NT2/D1 (cell line): ENCODE measurements around the gene VRK3.

ENCODE experiments used
- YY1 ChIP-seq: IDR thresholded peaks from 2 replicates; pipeline ENCODE4 v1.6.1; 2011; ENCODE audit not compliant: insufficient read length, insufficient read depth
- ZNF274 ChIP-seq: IDR thresholded peaks from 2 replicates; pipeline ENCODE4 v1.6.1; 2011; ENCODE audit warnings: mild to moderate bottlenecking, low read depth, low read length

DNA sequence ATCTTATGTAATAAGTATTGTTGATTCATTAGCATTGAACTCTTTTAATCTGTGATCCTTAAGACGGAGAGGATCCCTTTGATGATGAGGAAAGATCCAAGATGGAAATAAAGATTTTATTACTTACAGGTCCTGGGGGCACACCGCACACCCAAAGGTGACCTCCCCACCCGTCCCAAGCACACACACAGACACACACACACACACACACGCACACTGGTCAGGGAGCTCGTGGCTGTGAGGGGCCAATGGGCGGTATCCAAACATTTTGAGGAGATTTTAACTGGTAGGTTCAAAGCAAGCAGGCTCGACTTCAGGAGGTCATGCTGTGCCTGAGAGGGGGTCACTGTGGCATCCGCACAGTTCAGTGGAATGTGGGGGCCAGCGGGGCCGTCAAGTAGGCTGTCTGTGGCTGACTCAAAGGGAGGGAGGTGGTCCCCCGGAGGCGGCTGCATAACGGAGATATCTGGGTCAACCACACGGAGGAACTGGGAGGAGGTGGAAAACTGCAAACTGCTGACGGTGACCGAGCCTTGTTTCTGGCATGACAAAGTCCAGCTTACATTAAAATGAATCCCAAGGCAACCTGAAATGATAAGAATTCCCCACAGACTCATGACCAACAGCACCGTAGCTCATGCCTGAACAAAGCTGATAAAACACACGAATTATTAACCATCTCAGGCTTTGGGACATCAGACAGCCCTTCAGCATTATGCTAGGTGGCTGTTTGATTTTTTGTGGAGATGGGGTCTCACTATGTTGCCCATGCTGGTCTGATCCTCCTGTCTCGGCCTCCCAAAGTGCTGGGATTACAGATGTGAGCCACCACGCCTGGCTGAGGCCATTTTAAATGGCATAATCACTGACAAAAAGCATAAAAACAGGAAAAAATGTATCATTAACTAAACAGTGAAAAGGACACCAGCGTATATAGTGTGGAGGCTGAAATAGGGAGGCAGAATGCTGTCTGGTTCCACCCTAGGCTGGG lies 43.3 kb downstream of the VRK3 start:
- TF ChIP-seq YY1: no peak
- TF ChIP-seq ZNF274: no peak
